Heart right ventricle (tissue), 16 donors: Measurements from ENCODE around the gene UCHL5. TPM values are rescaled to one million over a fixed set of nuclear protein-coding genes. Genes with fewer than 3 reads are reported as not detected.

ENCODE experiments used
- ATAC-seq, 8 donors: fragments of 200-7000 bp; cut with Tn5 transposase; one replicate each; pipeline ENCODE4 v1.9.1; 2020; ENCODE audit warnings: mild to moderate bottlenecking in 8 of 8, moderate library complexity in 8 of 8, moderate number of reproducible peaks in 1 of 8
- DNase-seq, 2 donors: peaks; one replicate each; pipeline ENCODE4 v3.0.0-alpha.2; 2020
- H3K27ac ChIP-seq, 10 donors: fragments of 200-600 bp; sonication (generic) in 2 of 10; one replicate each; pipeline versions ENCODE4 v1.5.0 to v1.8.0; 2020 to 2022; ENCODE audit warnings: mild to moderate bottlenecking in 3 of 10
- H3K27me3 ChIP-seq, 7 donors: fragments of 200-600 bp; one replicate each; pipeline ENCODE4 v1.8.0; 2021 to 2022; ENCODE audit warnings: mild to moderate bottlenecking in 2 of 7
- H3K36me3 ChIP-seq, 9 donors: fragments of 200-600 bp; sonication (generic) in 1 of 9; one replicate each; pipeline versions ENCODE4 v1.5.0 to v1.8.0; 2020 to 2022; ENCODE audit warnings: mild to moderate bottlenecking in 2 of 9
- H3K4me1 ChIP-seq, 9 donors: fragments of 200-600 bp; sonication (generic) in 1 of 9; one replicate each; pipeline versions ENCODE4 v1.5.0 to v1.8.0; 2020 to 2022; ENCODE audit warnings: mild to moderate bottlenecking in 4 of 9
- H3K4me3 ChIP-seq, 10 donors: fragments of 200-600 bp; sonication (generic) in 2 of 10; one replicate each; pipeline versions ENCODE4 v1.5.0 to v1.8.0; 2020 to 2022; ENCODE audit warnings: mild to moderate bottlenecking in 7 of 10, moderate library complexity in 2 of 10
- H3K9me3 ChIP-seq, 11 donors: fragments of 200-600 bp in 10 of 11; sonication (generic) in 2 of 11; one replicate each; pipeline versions ENCODE4 v1.5.0 to v1.8.0; 2013 to 2022; ENCODE audit warnings: mild to moderate bottlenecking in 2 of 11, control low read depth in 1 of 11, moderate library complexity in 1 of 11
- CTCF ChIP-seq, 9 donors: fragments of 200-600 bp; sonication (generic) in 2 of 9; IDR thresholded peaks; one replicate each; pipeline versions ENCODE4 v1.5.0 to v1.8.0; 2021 to 2022; ENCODE audit warnings: antibody characterized with exemption in 9 of 9, mild to moderate bottlenecking in 5 of 9, moderate library complexity in 1 of 9
- WGBS, 2 donors: extraction: QIAGEN DNeasy Blood & Tissue Kit; methylation state at CpG; one replicate each; pipeline ENCODE4 v1.1.7; 2013; ENCODE audit warnings: inconsistent platforms in 1 of 2; 5-methylcytosine and 5-hydroxymethylcytosine counted together
- intact Hi-C, 10 donors: fragments of 100-400 bp; cut with DNase I; formaldehyde crosslinking; loops; one replicate each; pipeline versions ENCODE4 v1.11.1 to v1.14.2; 2022
- polyA plus RNA-seq, 2 donors: library from polyadenylated mRNA; stranded (reverse); fragments of 200-250 nt; gene quantifications; one replicate each; pipeline ENCODE4 v1.2.3, GENCODE V29; 2013
- total RNA-seq, 10 donors: library from RNA; stranded (reverse); fragmentation: NEBNext Ultra II Directional in 3 of 10; extraction: Animal tissue kit (Norgen Biotek cat#: 25700) in 3 of 10; gene quantifications; one replicate each; pipeline versions ENCODE4 v1.2.1 to v1.2.4, GENCODE V29; 2021 to 2023
- donor health status: Arrhythmogenic right ventricular cardiomyopathy.
- donor health status: ischemic (EF 13 %, LVEDD 7.1; RV severe dilation, severe dysfunction).
- donor health status: healthy with polysubstance abuse.
- donor health status: DM: no; HTN: yes; CAD: no.
- donor health status: DM: no; HTN: no; CAD: no.
- donor health status: ischemic (EF 25% LVEDD 6.9; RV normal size, moderate dysfunction).
- donor health status: ischemic (EF 25% LVEDD 5.7; RV mildly dilated, moderate dysfunction).
- donor health status: healthy.
- donor health status: DM: yes; HTN: yes; CAD: no.
- donor health status: Ischemic cardiomyopathy.
- donor health status: ischemic (EF 35%, LVEDD 5.7; RV mildly dilated, moderate dysfunction).
- donor health status: nonischemic (EF 11% LVEDD 7.7; RV severe dilation, severe dysfunction).
- donor health status: DM: yes; HTN: yes; CAD: no.
- donor health status: PGD.
- donor health status: ischemic (EF 29% LVEDD 5.4; RV normal size, mild dysfunction).
- donor health status: nonischemic (EF 23%, LVEDD 6.1; RV moderate dilation, normal function).

The UCHL5 gene
- total and polyA plus RNA-seq, 12 donors = 13.3 to 45.2 (median 34.9) TPM

- H3K27ac ChIP-seq = no peak overlapping the region
- H3K4me1 ChIP-seq = peaks cover 0 to under 1% (median 0%) of the 10 kb centered on the region in 9 donors
- ATAC-seq = no peak
- H3K4me3 ChIP-seq = no peak overlapping the region
- intact Hi-C loops = loop anchor here in 1 of 10 donors (5.0 kb wide), 1 partner anchor 619 kb away; no protein-coding TSS in a partner anchor
- no peaks in the 10 kb centered on the region for H3K27me3 ChIP-seq
- no peak for DNase-seq
- no peak for TF ChIP-seq CTCF (IDR thresholded peaks at IDR 0.05)
- H3K36me3 ChIP-seq = no peaks in the 10 kb centered on the region
- 95 to 100% methylated on average over 1 of the region's 1 CpG for WGBS, 2 donors
- H3K9me3 ChIP-seq = no peaks in the 10 kb centered on the region
Measured at GRCh38 chr1:192973202-192973601, 86.0 kb downstream of the UCHL5 start.

- DNase-seq = no peak
- ATAC-seq = no peak
- Histone ChIP-seq H3K27me3 (no peaks in the 10 kb centered on the region), H3K4me1 (peaks cover 0 to 8% (median 0%) of the 10 kb centered on the region in 9 donors), H3K27ac (no peak overlapping the region), H3K4me3 (no peak overlapping the region), H3K9me3 (no peaks in the 10 kb centered on the region), H3K36me3 (no peaks in the 10 kb centered on the region)
- intact Hi-C loops = no loop called here
- TF ChIP-seq CTCF (IDR thresholded peaks at IDR 0.05) = no peak
- 94 to 100% methylated on average over 1 of the region's 1 CpG for WGBS, 2 donors
Measured at GRCh38 chr1:192969091-192969490, 90.1 kb downstream of the UCHL5 start.

GRCh38 chr1:192968323-192968722, 90.8 kb downstream of the UCHL5 start:
- intact Hi-C loops = no loop called here
- Histone ChIP-seq H3K9me3 (no peaks in the 10 kb centered on the region), H3K4me3 (no peak overlapping the region), H3K27ac (no peak overlapping the region), H3K27me3 (no peaks in the 10 kb centered on the region), H3K4me1 (peaks cover 0 to 8% (median 0%) of the 10 kb centered on the region in 9 donors), H3K36me3 (no peaks in the 10 kb centered on the region)
- no peak for DNase-seq
- TF ChIP-seq CTCF (IDR thresholded peaks at IDR 0.05) = no peak
- ATAC-seq = no peak

- DNase-seq = no peak
- Histone ChIP-seq H3K4me1 (peaks cover 0 to 8% (median 0%) of the 10 kb centered on the region in 9 donors), H3K4me3 (no peak overlapping the region), H3K27me3 (no peaks in the 10 kb centered on the region), H3K27ac (no peak overlapping the region), H3K36me3 (no peaks in the 10 kb centered on the region), H3K9me3 (no peaks in the 10 kb centered on the region)
- ATAC-seq = no peak
- no peak for TF ChIP-seq CTCF (IDR thresholded peaks at IDR 0.05)
- 41 to 43% methylated on average over 1 of the region's 1 CpG for WGBS, 2 donors
- intact Hi-C loops = no loop called here
Measured at GRCh38 chr1:192967901-192968300, 91.3 kb downstream of the UCHL5 start.
